Measurements from ENCODE around the gene SMIM13.
"Not testable (repeated sequence)": the region's sequence is repeated elsewhere in the genome, so short reads cannot be mapped to it uniquely, and the experiment has no call there.

Gene SMIM13

GRCh38 chr6:11108726-11109125 lies 15.1 kb downstream of the SMIM13 start:
- H3K4me3 ChIP-seq: no peak overlapping the region
- no peak for DNase-seq (ENCODE audit: low spot score)
- H3K27ac ChIP-seq: no peak overlapping the region
- no peak for TF ChIP-seq CTCF (IDR thresholded peaks at IDR 0.05)

- DNase-seq (ENCODE audit: low spot score): no peak
- no peak for TF ChIP-seq CTCF (IDR thresholded peaks at IDR 0.05)
- no peak within 1 kb of the TSS for H3K27ac ChIP-seq
- H3K4me3 ChIP-seq: no peak within 1 kb of the TSS
Observed at GRCh38 chr6:11110921-11111768, 17.5 kb downstream of the SMIM13 start, which contains the start of gene ERVFRD-1. ERVFRD-1 (minus strand) TSS chr6:11111725; CDS start chr6:11105310, 6,415 bp downstream.

GRCh38 chr6:11111769-11112437 lies 18.3 kb downstream of the SMIM13 start:
- Histone ChIP-seq H3K4me3 (no peak overlapping the region), H3K27ac (no peak overlapping the region)
- DNase-seq (ENCODE audit: low spot score): no peak
- no peak for TF ChIP-seq CTCF (IDR thresholded peaks at IDR 0.05)

GRCh38 chr6:11113038-11113437 lies 19.4 kb downstream of the SMIM13 start:
- Histone ChIP-seq H3K27ac (no peak overlapping the region), H3K4me3 (no peak overlapping the region)
- no peak for TF ChIP-seq CTCF (IDR thresholded peaks at IDR 0.05)
- DNase-seq (ENCODE audit: low spot score): no peak

GRCh38 chr6:11115808-11116536 lies 22.3 kb downstream of the SMIM13 start:
- DNase-seq (ENCODE audit: low spot score); H3K27ac ChIP-seq; H3K4me3 ChIP-seq: not testable (repeated sequence)

- H3K27ac ChIP-seq: no peak overlapping the region
- DNase-seq (ENCODE audit: low spot score): no peak
- no peak overlapping the region for H3K4me3 ChIP-seq
- no peak for TF ChIP-seq CTCF (IDR thresholded peaks at IDR 0.05)
Observed at GRCh38 chr6:11120271-11121005, 26.8 kb downstream of the SMIM13 start.

- H3K4me3 ChIP-seq: no peak overlapping the region
- TF ChIP-seq CTCF (IDR thresholded peaks at IDR 0.05): no peak
- no peak for DNase-seq (ENCODE audit: low spot score)
- no peak overlapping the region for H3K27ac ChIP-seq
Observed at GRCh38 chr6:11121851-11122250, 28.2 kb downstream of the SMIM13 start.
